ENCODE data around the gene FRMD4A. TPM values are rescaled to one million over a fixed set of nuclear protein-coding genes. Genes with fewer than 3 reads are reported as not detected.

Gene FRMD4A
- total RNA-seq, 1 experiment from 2014 or later, result 51.1 TPM

DNA sequence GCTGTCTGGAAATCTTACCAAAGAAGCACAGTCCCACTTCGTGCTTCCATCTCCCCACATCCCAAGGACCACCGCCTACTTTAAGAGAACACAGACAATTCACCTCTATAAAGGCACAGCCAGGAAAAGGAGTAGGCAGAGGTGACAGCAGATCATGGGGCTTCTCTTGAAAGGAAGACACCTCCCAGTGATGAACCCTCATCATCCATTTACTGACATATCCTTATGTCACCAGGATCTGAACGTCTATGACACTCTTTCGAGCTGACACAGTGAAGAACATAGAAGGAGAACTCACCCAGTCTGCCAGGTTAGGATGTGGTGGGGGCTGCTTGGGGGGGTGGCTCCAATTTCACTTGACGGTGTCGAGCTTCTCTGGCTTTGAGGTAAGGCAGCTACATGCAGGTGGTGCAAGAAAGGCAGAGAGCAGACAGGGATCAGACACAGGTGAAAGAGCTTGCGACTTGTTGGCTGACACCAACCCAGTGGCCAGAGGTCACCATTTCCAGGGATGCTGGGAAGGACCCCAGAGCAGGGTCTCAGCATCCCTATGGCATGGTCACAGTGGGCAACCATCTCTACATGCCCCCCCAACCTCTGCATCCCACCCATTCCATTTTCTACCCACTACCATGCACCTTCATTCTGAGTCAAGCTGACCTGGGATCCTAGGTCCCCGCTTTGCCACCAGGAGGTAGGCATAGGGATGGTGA is 676.5 kb downstream of the FRMD4A start:
- DNase-seq (ENCODE audit: low read depth), result no peak

DNA sequence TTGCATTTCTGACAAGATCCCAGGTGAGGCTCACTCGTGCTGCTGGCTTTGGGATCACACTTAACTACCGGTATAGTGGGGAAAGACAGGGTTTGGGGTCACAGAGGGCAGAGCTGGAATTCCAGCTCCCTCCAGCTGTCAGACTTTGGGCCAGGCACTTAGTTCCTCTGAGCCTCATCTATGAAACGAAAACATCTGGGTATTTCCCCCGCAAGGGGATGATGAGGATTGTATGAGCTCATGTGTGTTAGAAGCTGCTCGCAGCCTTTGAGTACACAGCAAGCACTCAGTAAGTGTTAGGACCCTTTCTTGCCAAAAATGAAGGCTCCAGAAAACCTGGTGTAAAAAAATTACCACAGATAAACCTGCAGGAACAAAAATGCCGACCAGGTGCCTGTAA is 677.9 kb downstream of the FRMD4A start:
- DNase-seq (ENCODE audit: low read depth), result no peak

DNA sequence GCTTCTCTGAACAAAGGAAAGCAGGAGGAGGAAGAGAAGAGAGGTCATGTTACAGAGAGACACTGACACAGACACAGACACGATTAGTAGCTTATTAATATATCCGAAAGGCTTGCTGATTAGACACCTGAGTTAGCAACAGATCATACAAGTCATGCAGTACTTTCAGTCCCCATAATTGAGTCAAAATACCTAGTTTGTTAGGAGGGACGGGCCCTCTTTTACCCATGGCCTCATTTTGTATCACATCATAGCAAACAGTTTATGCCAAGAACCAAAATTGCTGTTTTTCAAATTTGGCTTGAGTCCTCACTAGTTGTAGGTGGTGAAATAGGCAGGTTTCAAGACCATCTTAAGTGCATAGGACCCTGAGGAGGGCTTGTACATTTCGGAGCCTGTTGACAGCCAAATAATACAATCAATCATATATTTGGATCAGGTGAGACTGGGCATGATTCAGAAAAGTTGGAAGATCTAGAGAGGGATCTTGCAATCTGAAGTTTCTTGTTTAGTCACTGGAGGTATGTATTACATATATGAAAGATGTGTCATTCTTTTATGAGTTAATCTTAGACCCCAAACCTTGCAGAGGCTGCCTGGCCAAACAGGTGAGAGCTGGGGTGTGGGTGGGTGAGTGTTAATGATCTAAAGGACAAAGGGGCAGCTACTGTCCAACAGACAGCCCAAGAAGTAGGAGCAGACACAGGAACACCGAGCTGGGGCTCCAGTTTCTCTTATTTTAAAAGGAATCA is 678.6 kb downstream of the FRMD4A start:
- no peak for DNase-seq (ENCODE audit: low read depth)

DNA sequence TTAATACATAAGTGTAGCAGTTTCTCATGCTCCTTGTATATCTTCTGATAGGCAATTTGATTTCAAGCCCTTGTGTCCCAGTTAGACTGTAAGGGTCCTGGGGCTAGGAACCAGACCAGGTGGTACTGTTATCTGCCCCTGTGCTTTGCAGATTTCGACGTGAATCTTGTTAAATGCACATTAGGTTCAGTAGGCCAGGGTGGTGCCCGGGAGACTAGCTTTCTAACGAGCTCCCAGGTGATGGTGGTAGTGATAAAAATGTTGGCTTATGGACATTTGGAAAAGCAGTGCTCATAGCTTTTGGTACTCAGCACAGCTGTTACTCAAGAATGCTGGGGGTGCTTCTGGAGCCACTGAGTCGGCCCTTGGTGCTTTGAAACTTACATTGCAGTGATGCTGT is 679.8 kb downstream of the FRMD4A start:
- DNase-seq (ENCODE audit: low read depth), result no peak

DNA sequence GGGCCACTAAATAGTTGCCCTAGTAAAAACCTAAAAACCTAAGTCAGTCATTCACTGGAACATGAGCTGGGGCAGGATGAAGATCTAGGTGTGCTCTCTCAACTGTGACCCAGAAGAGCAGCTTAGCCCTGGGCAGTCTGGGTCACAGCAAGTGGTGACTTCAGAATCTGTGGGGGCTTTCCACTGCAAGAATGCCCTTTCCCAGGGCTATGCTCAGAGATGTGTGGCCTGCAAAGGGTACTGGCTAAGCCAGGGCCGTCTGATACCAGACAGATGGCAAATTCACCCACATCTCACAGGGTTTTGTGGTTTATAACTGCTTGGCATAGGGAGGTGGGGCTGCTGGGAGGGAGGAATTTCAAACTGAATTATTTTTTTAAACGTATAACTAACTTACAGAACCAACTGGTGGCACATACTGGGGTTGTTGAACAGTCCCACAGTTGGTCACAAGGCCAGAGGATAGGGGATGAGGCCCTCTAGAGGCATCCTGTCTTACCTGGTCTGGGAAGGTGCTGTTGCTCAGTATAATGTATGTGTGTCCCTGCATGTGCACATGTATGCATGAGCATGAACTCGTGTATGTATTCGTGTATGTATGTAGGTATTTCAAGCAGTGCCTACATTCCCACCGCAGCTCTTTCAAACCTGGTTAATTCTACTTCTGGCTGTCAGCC is 680.7 kb downstream of the FRMD4A start:
- DNase-seq (ENCODE audit: low read depth), result no peak

DNA sequence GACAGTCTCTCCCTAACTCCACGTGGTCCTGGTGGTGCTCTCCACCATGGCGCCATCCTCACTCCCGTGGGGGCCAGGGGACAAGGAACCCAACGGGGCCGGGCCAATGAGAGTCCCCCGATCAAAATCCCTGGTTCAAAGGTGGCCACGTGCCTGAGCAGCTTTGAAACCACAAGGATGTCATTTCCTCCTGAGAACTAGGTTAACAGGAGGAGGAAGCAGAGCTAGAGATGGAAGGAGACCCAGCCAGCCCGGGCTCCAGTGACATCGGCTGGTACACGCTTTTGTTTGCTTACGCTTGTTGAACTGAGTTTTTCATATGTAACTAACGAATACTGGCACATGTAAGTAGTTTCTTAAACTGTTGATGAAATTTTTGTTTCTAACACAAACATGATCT is 682.3 kb downstream of the FRMD4A start:
- DNase-seq (ENCODE audit: low read depth), result no peak

DNA sequence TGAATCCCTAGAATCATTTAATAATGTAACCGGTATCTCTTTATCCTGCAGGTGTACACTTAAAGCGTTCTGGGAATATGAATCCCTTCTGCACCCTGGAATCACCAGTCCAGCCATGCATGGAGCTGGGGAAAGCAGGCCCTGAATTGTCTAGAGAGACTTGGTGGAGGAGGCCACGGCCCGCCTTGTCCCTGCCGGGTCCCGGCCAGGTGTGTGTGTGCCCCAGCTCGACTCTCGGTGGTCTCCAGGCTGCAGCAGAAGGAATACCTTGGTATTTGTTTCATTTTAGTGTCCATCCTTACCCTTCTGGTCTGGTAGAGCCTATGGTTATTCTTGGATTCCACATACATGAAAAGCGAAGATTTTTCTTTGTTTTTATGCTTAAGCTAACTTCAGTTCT is 685.9 kb downstream of the FRMD4A start:
- DNase-seq (ENCODE audit: low read depth), result no peak

DNA sequence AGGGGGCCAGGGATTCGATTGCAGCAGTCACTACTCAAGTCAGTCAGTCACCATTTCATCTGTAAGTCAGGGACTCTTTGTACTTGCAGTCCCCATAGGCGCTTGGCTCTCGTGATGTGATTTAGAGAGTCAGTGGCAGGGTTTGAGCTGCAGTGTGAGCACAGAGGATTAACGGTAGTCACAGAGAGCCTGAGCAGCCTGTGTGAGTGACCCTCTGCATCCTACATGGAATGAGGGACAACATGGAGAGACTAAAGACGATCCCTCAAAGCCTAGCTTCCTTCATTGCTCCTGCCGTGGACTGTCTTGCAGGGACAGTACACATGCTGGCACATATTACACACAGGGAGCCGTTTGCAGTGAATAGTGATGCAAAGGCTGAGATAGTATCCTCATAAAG is 687.7 kb downstream of the FRMD4A start:
- no peak for DNase-seq (ENCODE audit: low read depth)

DNA sequence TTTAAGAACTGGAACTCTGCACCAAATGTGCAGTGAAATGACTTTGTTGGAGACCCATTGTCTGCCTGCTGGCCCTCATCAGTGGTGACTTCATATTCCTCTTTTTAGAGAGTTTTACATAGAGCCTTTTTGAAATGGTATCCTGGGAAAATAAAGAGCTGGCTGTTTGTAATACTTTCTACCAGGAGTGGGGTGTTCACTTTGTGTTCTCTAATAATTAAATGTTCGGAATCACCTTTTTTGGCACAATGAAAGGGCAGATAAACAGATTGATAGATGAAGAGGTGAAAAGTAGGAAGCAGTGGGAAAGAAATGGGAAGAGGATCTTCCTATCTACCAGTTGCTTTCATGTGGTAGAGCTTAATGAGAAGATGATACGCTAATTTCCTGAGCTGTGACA is 688.4 kb downstream of the FRMD4A start:
- no peak for DNase-seq (ENCODE audit: low read depth)

DNA sequence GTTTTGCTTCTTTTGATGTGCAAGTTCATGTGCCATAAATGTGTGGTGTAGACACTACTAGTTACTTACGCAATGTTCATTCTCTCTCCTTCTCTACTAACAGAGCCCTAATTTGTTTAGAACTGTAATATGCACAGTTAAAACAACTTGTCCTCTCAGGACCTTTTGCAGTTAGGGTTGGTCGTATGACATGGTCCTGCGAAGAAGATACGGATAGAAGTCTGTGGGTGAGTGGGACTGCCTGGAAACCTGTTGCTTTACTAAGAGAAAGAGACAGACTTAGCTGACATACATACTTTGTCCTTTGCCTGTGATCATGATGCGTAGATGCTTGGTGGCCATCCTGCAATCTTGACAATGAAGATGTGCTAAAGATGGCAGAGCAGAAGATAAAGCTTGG is 692.8 kb downstream of the FRMD4A start:
- no peak for DNase-seq (ENCODE audit: low read depth)

DNA sequence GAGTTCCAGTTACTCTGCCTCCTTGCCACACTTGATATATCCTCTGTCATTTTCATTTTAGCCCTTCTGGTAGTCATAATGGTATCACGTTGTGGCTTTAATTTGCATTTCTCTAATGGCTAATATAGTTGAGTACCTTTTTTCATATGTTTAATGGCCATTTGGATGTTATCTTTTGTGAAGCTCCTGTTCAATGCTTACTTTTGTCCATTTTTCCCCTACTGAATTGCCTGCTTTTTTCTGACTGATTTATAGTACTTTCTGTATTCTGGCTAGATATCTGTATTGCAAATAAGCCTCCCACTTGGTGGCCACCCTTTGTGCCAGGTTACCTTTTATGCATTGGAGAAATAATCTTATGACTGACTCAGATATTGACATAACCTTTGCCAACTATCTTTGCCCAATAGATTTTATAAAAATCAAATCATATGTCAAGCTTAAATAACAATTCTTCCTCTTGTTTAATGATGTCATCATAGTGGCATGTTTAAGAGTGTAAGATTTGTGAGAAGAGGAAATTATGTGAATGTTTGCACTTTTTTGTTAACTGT is 693.3 kb downstream of the FRMD4A start:
- no peak for DNase-seq (ENCODE audit: low read depth)

DNA sequence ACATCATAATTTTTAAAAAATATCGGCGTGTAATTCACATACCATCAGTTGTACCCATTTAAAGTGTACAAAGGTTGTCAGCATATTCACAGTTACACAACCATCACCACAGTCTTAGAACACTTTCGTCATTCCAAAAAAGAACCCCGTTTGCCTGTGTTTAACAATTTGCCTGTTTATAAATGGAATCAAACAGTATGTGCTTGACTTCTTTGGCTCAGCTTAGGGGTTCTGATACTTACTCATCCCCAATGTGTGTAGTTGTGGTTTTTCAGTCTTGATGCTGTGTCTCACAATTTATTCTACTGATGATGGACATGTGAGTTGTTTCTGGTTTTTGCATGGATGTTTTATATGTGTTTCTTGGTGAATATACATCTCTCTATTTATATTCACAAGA is 693.9 kb downstream of the FRMD4A start:
- DNase-seq (ENCODE audit: low read depth), result no peak

DNA sequence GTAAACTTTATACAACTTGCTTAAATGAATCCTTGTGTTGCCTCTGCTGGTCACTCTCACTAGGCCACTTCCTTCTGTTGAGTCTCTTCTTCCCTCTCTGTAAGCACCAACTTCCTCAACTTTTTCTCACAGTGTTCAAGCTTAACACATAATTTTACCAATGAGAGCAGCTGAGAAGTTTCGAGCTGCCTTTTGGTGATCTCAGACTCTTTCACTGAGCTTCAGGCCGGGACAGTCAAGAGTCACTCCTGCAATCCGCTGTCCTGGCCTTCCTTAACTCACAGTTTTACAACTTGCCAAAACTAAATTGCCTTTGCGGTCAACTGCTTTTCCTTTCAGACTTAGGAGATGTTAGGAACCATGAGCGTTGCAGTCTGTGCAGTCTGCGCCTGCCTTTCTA is 696.5 kb downstream of the FRMD4A start:
- DNase-seq (ENCODE audit: low read depth), result no peak

DNA sequence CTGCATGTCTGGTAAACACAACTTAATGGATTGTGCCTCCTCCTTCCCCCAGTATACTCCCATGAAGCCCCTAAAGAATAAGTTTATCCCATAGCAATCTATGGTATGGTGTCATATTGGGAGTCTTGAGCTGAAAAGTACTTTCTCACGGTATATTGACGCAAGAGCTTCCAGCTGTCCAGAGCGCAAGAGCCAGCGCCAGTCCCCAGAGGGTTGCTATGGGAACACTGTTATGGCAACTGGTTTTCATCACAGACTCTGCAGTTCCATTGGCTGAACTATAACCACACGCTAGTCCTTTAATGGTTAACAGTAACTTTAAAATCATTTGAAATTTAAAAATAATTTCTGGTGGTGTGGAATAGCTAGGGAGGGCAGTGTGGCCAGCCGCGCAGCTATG is 697.0 kb downstream of the FRMD4A start:
- DNase-seq (ENCODE audit: low read depth), result no peak

DNA sequence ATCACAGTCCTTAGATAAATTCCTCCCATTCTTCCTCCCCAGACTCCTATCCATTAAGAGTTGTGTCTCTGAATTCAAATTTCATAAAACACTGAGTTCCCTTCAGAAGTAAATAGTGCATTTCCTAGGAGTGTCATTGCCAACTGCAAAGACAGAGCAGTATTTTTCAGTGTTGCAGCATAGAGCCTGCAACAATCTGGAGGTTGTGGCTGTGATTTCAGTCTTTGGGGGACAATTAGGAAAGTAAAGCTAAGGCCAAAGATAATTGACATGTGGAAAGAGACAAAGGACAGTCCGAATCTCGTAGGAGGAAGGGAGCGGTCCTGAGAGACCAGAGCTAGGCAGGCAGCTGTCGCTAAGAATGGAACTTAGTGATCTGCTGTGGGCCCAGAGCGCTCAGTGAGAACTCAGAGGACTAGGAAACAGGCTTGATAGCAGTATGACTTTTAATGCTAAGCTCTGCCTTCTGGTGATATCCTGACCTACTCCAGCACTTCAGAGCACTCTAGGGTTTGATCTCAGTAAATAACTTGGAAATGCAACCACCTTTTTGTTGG is 697.8 kb downstream of the FRMD4A start:
- DNase-seq (ENCODE audit: low read depth), result no peak

DNA sequence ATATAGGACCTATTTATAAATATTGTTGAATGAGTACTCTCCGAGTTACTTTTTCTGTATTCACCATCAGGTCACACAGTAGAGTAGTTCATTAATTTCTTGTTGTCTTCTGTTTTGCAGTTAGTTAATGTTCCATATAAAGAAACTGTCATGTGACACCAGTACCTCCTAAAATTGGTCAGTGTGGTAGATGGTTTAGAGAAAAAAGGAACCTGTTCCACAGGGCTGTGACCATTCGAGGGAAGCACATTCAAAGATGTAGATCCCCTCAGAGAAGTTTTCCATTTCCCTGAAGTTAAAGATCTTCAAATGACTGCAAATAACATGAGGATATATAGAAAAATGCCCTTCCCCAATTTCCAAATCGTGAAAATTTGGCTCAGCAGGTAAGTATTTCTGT is 698.3 kb downstream of the FRMD4A start:
- no peak for DNase-seq (ENCODE audit: low read depth)

DNA sequence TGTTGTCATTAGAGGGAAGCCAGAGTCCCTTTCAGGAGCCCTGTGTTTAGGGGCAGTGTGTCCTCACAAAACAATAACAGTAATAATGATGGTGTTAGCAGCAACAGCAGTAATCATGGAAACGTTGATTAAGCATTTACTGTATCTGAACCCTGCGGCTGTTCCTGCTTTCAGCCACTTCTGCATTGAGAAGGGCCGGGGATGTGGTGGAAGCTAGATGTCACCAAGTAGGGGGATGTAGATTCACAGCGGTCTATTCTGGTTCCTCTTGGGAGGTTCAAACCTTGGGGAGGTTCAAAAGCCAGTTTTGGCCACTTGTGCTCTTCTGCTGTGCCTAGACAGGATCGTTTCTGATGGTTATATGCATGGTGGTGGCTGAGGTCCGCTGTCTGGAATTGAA is 699.1 kb downstream of the FRMD4A start:
- DNase-seq (ENCODE audit: low read depth), result no peak

DNA sequence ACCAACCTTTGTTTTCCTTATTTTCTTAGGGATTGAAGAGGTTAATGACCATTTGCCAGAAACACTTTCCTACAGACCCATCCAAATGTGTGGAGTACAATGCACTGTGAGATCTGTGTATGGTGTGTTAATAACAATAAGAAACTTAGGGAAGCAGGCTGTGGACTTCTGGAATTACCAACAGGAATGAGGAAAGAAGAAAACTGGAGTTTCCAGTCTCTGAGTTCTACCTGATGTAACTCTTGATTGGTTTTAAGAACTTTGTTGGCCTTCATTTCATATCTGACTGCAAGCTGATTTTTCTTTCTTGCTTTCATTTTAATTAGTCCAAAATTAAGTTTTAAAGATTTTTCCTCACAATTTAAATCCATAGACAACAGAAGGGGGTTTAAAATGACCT is 700.5 kb downstream of the FRMD4A start:
- no peak for DNase-seq (ENCODE audit: low read depth)

DNA sequence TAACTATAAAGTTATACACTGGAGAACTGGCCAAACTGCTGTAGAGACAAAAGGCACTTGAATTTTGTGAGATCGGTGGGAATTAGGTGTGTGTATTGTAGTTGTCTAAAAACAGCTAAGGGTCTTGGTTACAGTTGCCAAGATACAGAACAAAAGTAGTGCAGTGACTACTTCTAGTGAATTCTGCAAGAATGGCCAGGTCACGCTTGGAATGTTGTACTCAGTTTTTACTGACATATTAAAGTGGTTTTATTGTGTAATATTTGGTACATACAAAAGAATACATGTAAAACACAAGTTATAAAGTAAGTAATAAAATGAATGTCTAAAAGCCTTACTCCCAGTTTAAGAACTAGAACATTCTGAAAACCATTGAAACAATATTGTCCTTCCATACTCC is 701.6 kb downstream of the FRMD4A start:
- no peak for DNase-seq (ENCODE audit: low read depth)

DNA sequence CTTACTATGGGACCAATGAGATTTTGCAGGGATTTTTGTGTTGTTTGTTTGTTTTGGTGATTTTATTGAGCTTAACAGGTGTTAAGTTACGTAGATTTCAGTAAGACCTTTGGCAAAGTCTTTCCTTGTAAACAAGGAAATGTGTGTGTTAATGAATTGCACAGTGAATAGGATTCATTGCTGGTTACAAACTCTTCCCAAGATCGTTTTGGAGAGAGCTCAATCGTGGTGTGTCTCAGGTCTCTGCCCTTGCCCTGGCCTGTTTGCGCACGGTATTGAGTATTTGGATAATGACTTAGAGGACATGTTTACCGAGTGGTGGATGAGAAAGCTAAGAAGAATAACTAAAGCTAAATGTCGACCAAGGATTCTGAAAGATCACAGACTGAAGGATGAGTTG is 702.1 kb downstream of the FRMD4A start:
- no peak for DNase-seq (ENCODE audit: low read depth)

DNA sequence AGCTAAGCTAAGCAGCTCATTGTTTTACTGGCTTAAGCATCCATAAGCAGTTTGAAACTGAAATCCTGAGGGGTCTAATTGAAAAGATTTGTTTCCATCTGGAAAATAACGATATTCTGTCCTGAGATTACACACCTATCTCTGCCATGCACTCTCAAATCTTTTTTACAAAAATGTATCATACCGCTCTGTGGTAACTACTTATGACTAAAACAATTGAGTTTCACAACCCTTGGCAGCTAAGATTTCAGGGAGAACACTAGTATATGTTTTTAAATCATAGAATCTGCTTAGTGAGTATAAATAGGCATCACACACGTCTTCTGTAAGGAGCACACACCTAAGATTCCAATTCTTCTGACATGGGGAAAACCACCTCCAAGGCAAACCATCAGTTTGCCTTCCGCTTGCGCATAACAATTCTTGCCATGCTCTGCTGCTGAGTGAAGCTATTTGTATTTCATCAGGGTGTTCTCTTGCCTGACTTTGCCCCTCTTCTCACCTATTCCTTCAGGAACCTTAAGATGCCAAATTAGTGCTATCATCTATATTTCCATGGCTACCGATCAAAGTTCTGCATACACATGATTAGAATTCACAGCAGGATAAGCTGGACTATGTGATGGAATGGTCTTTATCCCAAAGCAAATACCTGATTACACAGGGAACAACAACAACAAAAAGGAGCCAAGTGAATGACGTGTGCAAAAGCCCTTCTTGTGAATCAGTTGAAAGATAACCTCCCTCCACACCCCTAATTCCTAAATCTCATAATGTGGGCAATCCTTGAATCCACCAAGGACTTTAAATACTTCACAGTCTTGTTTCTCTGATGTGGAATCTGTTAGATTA is 703.0 kb downstream of the FRMD4A start:
- DNase-seq (ENCODE audit: low read depth), result no peak

DNA sequence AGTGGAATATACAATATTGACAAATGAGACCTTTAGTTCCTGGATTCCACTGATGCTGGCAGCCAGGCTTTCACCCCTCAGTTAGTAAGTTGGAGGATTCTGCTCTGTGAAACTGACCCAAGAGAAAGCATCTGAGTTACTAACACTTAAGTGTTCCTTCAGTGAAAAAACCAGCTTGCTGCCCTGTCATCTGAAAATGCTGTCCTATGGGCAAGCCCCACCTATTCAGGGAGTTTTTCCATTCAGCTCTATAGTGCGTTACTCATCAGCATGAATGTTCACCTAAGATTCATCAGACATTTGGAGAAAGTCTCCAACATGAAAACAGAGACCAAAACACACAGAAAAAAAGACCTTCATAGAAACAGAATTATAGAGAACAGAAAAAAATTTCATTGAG is 706.1 kb downstream of the FRMD4A start:
- DNase-seq (ENCODE audit: low read depth), result no peak
